ENCODE measurements around the gene LRRC8A.
"Not testable (repeated sequence)": the region's sequence is repeated elsewhere in the genome, so short reads cannot be mapped to it uniquely, and the experiment has no call there.

LRRC8A gene

DNA sequence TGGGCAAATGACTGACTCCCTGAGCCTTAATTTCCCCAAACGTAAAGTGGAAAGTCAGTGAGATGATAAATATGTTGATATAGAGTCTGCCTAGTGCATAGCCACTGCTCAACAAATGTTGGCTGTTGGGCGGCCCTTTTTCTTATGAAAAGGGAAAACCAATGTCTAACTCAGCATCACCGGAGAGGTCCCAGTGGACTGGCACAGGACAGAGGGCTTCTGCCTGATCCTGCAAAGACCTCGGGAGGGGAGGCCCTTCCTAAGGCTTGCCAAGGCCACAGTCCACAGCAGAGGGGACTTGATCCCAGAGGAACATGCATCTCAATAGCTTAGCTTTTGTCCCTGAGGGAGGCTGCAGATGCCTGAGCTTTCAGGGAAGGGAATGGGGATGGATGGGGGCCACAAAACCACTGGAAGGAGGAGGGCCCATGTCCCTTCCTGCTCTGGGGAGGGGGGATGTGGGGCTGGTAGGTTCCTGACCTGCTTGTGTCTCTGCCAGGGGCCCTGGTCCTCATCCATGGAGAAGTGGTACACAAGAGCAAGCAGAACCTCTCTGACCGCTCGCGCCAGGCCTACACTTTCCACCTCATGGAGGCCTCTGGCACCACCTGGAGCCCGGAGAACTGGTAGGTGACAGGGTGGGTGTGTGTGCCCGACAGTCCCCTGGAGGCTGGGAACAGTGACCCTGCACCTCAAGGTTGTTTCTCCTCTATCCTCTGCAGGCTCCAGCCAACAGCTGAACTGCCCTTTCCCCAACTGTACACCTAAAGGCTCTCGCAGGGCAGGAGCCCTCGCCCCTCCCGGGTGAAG, 59.2 kb downstream of the LRRC8A start:
- H3K27me3 ChIP-seq (ENCODE audit: control insufficient read depth, insufficient read depth, low read length, poor library complexity, severe bottlenecking), result no peaks in the 10 kb centered on the region
- H3K9me3 ChIP-seq (ENCODE audit: control insufficient read depth, low read length), result no peaks in the 10 kb centered on the region
- 93 to 94% methylated on average over 12 of the region's 12 CpGs for WGBS, 2 experiments
- H3K4me3 ChIP-seq (ENCODE audit: insufficient read depth, low read depth, low read length), result no peak overlapping the region
- no peaks in the 10 kb centered on the region for H3K4me1 ChIP-seq (ENCODE audit: control insufficient read depth, insufficient read depth, low read length)
- H3K36me3 ChIP-seq (ENCODE audit: control insufficient read depth, insufficient read depth, low read length), result no peaks in the 10 kb centered on the region
- no peak overlapping the region for H3K27ac ChIP-seq (ENCODE audit: insufficient read depth, low read depth, low read length, poor library complexity, severe bottlenecking)

DNA sequence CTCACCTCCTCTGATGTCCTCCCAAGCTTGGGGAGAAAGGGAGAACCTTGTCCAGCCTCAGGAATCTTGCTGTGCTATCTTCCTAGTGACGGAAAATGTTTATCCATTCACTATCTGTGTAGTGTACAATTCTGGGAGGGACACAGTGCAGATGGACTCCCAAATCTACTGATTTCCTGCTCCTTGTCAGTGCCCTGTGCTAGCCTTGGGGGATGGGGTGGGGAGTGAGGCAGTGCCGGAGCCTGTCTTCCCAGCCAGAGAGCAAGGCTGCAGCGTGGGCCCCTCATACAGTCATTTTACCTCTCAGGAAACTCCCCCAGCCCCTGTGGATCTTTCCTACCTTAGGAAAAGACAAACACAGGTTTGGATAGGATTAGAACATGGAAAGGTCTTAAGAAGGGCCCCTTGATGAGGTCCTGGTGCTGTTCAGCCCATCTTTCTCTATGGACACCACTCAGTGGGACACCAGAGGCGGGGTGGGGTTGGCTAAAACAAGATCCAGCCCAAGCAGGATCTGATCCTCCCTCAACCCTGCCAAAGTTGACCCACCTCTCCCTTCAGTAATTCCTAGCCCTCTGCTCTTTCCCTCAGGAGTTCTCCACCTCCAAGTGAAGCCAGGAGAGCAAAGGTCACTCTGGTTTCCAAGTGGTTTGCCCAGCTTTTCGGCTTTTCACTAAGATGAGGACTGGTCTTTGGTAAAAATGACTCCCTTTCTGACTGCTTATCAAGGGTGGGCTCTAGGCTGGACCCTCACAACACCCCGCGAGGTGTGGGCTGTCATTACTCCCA, 62.1 kb downstream of the LRRC8A start:
- H3K4me1 ChIP-seq (ENCODE audit: control insufficient read depth, insufficient read depth, low read length), result no peaks in the 10 kb centered on the region
- H3K4me3 ChIP-seq (ENCODE audit: insufficient read depth, low read depth, low read length), result no peak overlapping the region
- H3K36me3 ChIP-seq (ENCODE audit: control insufficient read depth, insufficient read depth, low read length), result no peaks in the 10 kb centered on the region
- no peaks in the 10 kb centered on the region for H3K27me3 ChIP-seq (ENCODE audit: control insufficient read depth, insufficient read depth, low read length, poor library complexity, severe bottlenecking)
- H3K9me3 ChIP-seq (ENCODE audit: control insufficient read depth, low read length), result no peaks in the 10 kb centered on the region
- H3K27ac ChIP-seq (ENCODE audit: insufficient read depth, low read depth, low read length, poor library complexity, severe bottlenecking), result no peak overlapping the region
- 90 to 95% methylated on average over 6 to 7 of the region's 7 CpGs for WGBS, 2 experiments

DNA sequence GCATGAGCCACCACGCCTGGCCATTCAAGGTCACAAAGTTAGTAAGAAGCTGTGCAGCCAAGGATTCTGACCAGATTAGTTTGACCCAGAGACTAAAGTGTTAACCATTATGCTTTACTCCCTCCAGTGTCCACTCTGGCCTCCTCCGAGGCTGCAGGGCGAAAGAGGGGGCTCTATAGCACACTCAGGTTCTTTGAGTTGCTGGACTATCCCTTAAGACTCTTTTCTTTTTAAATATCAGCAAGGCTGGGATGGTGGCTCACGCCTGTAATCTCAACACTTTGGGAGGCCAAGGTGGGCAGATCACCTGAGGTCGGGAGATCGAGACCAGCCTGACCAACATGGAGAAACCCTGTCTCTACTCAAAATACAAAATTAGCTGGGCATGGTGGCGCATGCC, 63.0 kb downstream of the LRRC8A start:
- not testable (repeated sequence) for H3K36me3 ChIP-seq (ENCODE audit: control insufficient read depth, insufficient read depth, low read length); H3K4me3 ChIP-seq (ENCODE audit: insufficient read depth, low read depth, low read length); H3K27ac ChIP-seq (ENCODE audit: insufficient read depth, low read depth, low read length, poor library complexity, severe bottlenecking); H3K4me1 ChIP-seq (ENCODE audit: control insufficient read depth, insufficient read depth, low read length); H3K27me3 ChIP-seq (ENCODE audit: control insufficient read depth, insufficient read depth, low read length, poor library complexity, severe bottlenecking); H3K9me3 ChIP-seq (ENCODE audit: control insufficient read depth, low read length)
- WGBS, 2 experiments, result 92 to 95% methylated on average over 7 of the region's 7 CpGs

GRCh38 chr9:128945798-128946501, 64.0 kb downstream of the LRRC8A start:
- 97% methylated on average over 19 of the region's 19 CpGs for WGBS, 2 experiments
- H3K4me1 ChIP-seq (ENCODE audit: control insufficient read depth, insufficient read depth, low read length), result no peaks in the 10 kb centered on the region
- no peaks in the 10 kb centered on the region for H3K27me3 ChIP-seq (ENCODE audit: control insufficient read depth, insufficient read depth, low read length, poor library complexity, severe bottlenecking)
- no peak overlapping the region for H3K27ac ChIP-seq (ENCODE audit: insufficient read depth, low read depth, low read length, poor library complexity, severe bottlenecking)
- no peaks in the 10 kb centered on the region for H3K36me3 ChIP-seq (ENCODE audit: control insufficient read depth, insufficient read depth, low read length)
- H3K4me3 ChIP-seq (ENCODE audit: insufficient read depth, low read depth, low read length), result peak overlapping the region; percentile 91
- H3K9me3 ChIP-seq (ENCODE audit: control insufficient read depth, low read length), result no peaks in the 10 kb centered on the region

DNA sequence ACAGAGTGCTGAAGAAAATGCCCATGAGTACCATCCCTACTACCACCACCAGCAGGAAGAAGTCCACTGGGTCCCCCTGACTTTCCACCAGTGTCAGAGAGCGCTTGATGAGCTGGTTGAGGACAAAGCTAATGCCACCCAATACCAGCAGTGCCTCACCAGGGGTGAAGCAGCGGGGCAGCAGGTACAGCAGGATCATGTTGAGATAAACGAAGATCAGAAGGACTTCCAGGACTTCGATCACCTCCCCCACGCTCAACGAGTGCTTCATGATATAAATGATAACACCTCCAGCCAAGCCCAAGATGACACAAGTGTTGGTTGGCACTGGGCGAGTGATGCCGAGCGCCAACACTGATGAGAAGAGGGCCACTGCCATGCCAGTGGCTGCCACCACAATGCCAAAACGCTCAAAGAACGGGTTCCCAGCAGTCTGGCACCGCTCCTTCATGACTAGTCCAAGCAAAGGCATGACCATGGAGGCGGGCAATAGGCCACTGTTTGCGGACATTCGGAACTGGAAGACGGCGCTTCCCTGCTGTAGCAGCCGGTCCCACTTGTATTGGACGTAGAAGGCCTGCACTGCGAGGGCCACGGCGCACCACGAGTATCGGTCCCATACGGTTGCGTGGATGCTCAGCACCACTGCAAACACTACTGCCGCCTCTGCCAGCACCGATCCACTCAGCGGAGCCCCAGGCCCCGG, 64.8 kb downstream of the LRRC8A start:
- Histone ChIP-seq H3K27ac (ENCODE audit: insufficient read depth, low read depth, low read length, poor library complexity, severe bottlenecking) (no peak overlapping the region), H3K4me1 (ENCODE audit: control insufficient read depth, insufficient read depth, low read length) (no peaks in the 10 kb centered on the region), H3K9me3 (ENCODE audit: control insufficient read depth, low read length) (no peaks in the 10 kb centered on the region), H3K27me3 (ENCODE audit: control insufficient read depth, insufficient read depth, low read length, poor library complexity, severe bottlenecking) (no peaks in the 10 kb centered on the region), H3K4me3 (ENCODE audit: insufficient read depth, low read depth, low read length) (peak overlapping the region; percentile 91), H3K36me3 (ENCODE audit: control insufficient read depth, insufficient read depth, low read length) (no peaks in the 10 kb centered on the region)
- WGBS, 2 experiments, result 41% methylated on average over 30 of the region's 30 CpGs

DNA sequence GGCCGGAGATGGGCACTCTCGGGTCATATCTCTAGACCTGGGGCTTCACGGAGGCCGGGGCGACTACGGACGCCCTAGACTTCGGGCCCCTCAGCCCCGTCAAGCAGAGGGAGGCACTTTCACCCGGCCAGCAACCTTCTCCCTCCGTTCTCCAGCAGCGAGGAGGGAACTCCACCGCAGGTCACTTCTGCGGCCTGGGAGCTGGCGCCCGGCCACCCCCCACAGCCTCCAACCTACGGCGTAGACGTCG, 65.3 kb downstream of the LRRC8A start:
- Histone ChIP-seq H3K4me1 (ENCODE audit: control insufficient read depth, insufficient read depth, low read length) (no peaks in the 10 kb centered on the region), H3K36me3 (ENCODE audit: control insufficient read depth, insufficient read depth, low read length) (no peaks in the 10 kb centered on the region)

DNA sequence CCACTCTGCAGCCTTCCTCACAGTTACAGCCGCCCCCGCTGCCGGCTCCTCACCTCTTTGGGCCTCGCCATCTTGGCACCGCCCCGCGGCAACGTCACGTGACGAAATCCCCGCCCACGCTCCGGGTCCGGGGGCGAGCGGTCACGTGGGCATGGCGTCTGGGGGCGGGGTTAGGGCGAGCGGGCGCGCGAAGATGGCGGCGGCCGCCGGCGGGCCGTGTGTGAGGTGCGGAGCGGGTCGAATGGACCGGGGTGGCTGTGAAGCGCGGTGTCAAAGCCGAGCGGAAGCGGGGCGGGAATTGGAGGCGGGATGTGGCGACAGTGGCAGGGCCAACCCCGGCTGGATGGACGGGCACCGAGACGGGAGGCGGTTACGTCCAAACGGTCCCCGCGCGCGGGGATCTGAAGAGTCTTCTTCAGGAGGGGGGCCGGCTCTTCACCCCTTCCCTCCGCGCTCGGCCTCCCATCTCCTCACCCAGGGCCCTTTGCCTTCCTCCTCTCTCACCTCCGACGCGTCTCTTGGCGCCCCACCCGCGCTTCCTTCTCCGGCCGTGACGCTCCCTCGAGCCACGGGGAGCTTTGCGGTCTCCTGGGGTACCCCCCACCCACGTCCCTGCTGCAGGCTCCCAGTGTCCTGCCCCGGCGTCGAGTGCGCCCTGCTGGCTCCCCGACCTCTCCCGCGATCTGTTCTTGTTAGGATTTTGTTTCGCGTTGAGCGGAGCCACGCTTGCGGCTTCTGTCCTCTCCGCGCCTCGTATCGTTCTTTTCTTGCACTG, 65.8 kb downstream of the LRRC8A start, which contains the start of the genes DOLK and NUP188:
Gene DOLK, minus strand, starts transcription at position 77 of the 775 bp plus-strand sequence. CDS start 300 bp downstream, outside the sequence.
Gene NUP188, plus strand, starts transcription at position 173 of the 775 bp plus-strand sequence. Its CDS starts 21 bp downstream, at position 194.
- WGBS, 2 experiments, result 0% methylated on average over 86 of the region's 86 CpGs
- Histone ChIP-seq H3K4me3 (ENCODE audit: insufficient read depth, low read depth, low read length) (peak within 1 kb of the TSS; percentile 91), H3K9me3 (ENCODE audit: control insufficient read depth, low read length) (no peaks in the 10 kb centered on the region), H3K27ac (ENCODE audit: insufficient read depth, low read depth, low read length, poor library complexity, severe bottlenecking) (no peak within 1 kb of the TSS), H3K27me3 (ENCODE audit: control insufficient read depth, insufficient read depth, low read length, poor library complexity, severe bottlenecking) (no peaks in the 10 kb centered on the region), H3K4me1 (ENCODE audit: control insufficient read depth, insufficient read depth, low read length) (no peaks in the 10 kb centered on the region), H3K36me3 (ENCODE audit: control insufficient read depth, insufficient read depth, low read length) (peaks cover 3% of the 10 kb centered on the region)

More for the DNA sequence above, 65.3 kb downstream of the LRRC8A start:
- H3K4me3 ChIP-seq (ENCODE audit: insufficient read depth, low read depth, low read length), result peak overlapping the region; percentile 91
- no peaks in the 10 kb centered on the region for H3K27me3 ChIP-seq (ENCODE audit: control insufficient read depth, insufficient read depth, low read length, poor library complexity, severe bottlenecking)
- no peaks in the 10 kb centered on the region for H3K9me3 ChIP-seq (ENCODE audit: control insufficient read depth, low read length)
- WGBS, 2 experiments, result 0% methylated on average over 20 of the region's 20 CpGs
- H3K27ac ChIP-seq (ENCODE audit: insufficient read depth, low read depth, low read length, poor library complexity, severe bottlenecking), result no peak overlapping the region

GRCh38 chr9:128961403-128961802, 79.5 kb downstream of the LRRC8A start:
- H3K36me3 ChIP-seq (ENCODE audit: control insufficient read depth, insufficient read depth, low read length), result peaks cover 44% of the 10 kb centered on the region
- H3K4me1 ChIP-seq (ENCODE audit: control insufficient read depth, insufficient read depth, low read length); H3K9me3 ChIP-seq (ENCODE audit: control insufficient read depth, low read length); H3K27me3 ChIP-seq (ENCODE audit: control insufficient read depth, insufficient read depth, low read length, poor library complexity, severe bottlenecking); H3K4me3 ChIP-seq (ENCODE audit: insufficient read depth, low read depth, low read length); H3K27ac ChIP-seq (ENCODE audit: insufficient read depth, low read depth, low read length, poor library complexity, severe bottlenecking): not testable (repeated sequence)
- 99% methylated on average over 7 to 9 of the region's 9 CpGs for WGBS, 2 experiments
